ENCODE results near the gene FLAD1.

DNA sequence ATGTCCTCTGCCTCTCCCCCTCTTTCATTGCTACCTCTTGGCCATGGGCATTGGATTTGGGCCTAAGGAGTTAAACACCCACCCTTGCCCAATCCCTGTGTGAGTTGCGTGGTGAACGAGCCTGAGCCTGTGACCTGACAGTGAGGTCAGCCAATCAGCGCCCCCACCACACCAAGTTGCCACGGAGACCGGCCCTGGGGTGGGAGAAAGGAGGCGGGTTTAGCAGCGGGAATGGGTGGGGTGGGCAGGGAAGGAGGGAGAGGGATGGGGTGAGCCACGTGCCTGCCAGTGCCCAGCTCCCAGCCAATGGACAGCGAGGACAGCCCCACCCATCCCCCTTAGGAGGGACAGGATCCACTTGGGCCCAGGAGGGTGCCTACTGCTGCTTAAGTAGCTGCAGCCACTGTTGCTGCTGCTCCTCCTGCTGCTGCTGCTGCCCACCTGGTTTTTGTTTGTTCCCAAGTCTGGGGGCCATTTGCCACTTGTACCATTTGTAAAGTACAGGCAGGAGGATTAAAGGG lies 28.9 kb downstream of the FLAD1 start:
- no peak for TF ChIP-seq EZH2 (IDR thresholded peaks at IDR 0.05)
- TF ChIP-seq POLR2AphosphoS5 (IDR thresholded peaks at IDR 0.05; ENCODE audit: borderline replicate concordance, low read depth, low read length), result 0 out of 2 replicates have a peak, but pooled peaks have one; percentile 12

All from SK-N-MC (cell line).